ENCODE measurements around the gene CHRNB4. TPM values are rescaled to one million over a fixed set of nuclear protein-coding genes. Genes with fewer than 3 reads are reported as not detected.

CHRNB4 gene
- total and polyA plus RNA-seq, 10 of the 15 experiments (the other 5 are each of a cell fraction or from before 2014, with no cell fraction given): 0.10 TPM; not detected in 9

DNA sequence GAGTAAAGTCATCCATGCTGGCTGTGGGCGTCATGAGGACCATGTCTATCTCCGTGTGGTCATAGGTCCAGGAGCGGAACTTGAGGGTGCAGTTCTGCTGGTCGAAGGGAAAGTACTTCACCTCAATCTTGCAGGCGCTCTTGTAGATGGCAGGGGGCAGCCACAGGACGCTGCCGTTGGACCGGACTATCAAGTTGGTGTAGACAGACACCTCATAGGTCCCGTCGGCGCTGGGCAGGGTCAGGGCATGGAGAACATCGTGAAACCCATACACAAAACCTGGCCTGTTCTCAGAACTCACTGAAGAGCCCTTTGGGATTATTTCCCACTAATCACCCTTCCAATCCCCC, 11.3 kb downstream of the CHRNB4 start (continued):
- TF ChIP-seq, protein P1, sequence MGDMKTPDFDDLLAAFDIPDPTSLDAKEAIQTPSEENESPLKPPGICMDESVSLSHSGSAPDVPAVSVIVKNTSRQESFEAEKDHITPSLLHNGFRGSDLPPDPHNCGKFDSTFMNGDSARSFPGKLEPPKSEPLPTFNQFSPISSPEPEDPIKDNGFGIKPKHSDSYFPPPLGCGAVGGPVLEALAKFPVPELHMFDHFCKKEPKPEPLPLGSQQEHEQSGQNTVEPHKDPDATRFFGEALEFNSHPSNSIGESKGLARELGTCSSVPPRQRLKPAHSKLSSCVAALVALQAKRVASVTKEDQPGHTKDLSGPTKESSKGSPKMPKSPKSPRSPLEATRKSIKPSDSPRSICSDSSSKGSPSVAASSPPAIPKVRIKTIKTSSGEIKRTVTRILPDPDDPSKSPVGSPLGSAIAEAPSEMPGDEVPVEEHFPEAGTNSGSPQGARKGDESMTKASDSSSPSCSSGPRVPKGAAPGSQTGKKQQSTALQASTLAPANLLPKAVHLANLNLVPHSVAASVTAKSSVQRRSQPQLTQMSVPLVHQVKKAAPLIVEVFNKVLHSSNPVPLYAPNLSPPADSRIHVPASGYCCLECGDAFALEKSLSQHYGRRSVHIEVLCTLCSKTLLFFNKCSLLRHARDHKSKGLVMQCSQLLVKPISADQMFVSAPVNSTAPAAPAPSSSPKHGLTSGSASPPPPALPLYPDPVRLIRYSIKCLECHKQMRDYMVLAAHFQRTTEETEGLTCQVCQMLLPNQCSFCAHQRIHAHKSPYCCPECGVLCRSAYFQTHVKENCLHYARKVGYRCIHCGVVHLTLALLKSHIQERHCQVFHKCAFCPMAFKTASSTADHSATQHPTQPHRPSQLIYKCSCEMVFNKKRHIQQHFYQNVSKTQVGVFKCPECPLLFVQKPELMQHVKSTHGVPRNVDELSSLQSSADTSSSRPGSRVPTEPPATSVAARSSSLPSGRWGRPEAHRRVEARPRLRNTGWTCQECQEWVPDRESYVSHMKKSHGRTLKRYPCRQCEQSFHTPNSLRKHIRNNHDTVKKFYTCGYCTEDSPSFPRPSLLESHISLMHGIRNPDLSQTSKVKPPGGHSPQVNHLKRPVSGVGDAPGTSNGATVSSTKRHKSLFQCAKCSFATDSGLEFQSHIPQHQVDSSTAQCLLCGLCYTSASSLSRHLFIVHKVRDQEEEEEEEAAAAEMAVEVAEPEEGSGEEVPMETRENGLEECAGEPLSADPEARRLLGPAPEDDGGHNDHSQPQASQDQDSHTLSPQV (IDR thresholded peaks at IDR 0.05): no peak
- TF ChIP-seq IKZF1 (conservative IDR thresholded peaks at IDR 0.05): no peak

GRCh38 chr15:78629031-78629715, 11.8 kb downstream of the CHRNB4 start:
- ATAC-seq: no peak
- Histone ChIP-seq H4K20me1 (ENCODE audit: control insufficient read depth, insufficient read depth) (no peaks in the 10 kb centered on the region), H3K4me1 (ENCODE audit: control insufficient read depth, insufficient read depth, low read length) (no peaks in the 10 kb centered on the region), H3K27me3 (replicated peaks in 1 of 2; ENCODE audit: control insufficient read depth in 2 of 2, insufficient read depth in 2 of 2, low read length in 1 of 2) (no peaks in the 10 kb centered on the region; a peak in 1 of 4 replicates), H3K79me2 (ENCODE audit: control insufficient read depth, insufficient read depth, low read length) (no peaks in the 10 kb centered on the region), H3K4me3 (no peak overlapping the region), H3K36me3 (ENCODE audit: control insufficient read depth in 2 of 2, insufficient read depth in 2 of 2, low read length in 1 of 2) (no peaks in the 10 kb centered on the region), H2AFZ (ENCODE audit: control insufficient read depth, low read depth, low read length) (no peak overlapping the region), H3K27ac (ENCODE audit: control insufficient read depth, insufficient read depth) (no peak overlapping the region), H3K4me2 (ENCODE audit: control insufficient read depth, insufficient read depth) (no peak overlapping the region), H3K9me3 (replicated peaks; ENCODE audit: control insufficient read depth, insufficient read depth, low read length) (peaks cover 3% of the 10 kb centered on the region; the same call in 2 of the 3 replicates), H3K9ac (ENCODE audit: control insufficient read depth, insufficient read depth, low read length) (no peak overlapping the region)
- FAIRE-seq: no peak
- CTCF ChIA-PET: no interaction called here
- BruUV-seq (replicated peaks): no TSS peak
- no peak for DNase-seq (ENCODE audit: low read depth, low spot score)
- in situ Hi-C loops (cut with MboI) (no loop called here), intact Hi-C loops (cut with micrococcal nuclease; ENCODE audit: unreplicated experiment) (no loop called here)
- TF ChIP-seq WRNIP1 (IDR thresholded peaks at IDR 0.05; ENCODE audit: borderline replicate concordance, low read depth, low read length): no peak
- RAD21 ChIA-PET (ENCODE audit: unreplicated experiment): no interaction called here
- POLR2A ChIA-PET: no interaction called here
- WGBS (ENCODE audit: insufficient coverage, insufficient replicate concordance, low lambda C conversion rate, missing lambda C conversion rate): 55% methylated on average over 29 of the region's 29 CpGs
- SMC1A ChIA-PET (ENCODE audit: uncharacterized antibody, unreplicated experiment): no interaction called here
